ENCODE measurements around the gene ZNF425.

GRCh38 chr7:149071182-149071635 is 54.9 kb downstream of the ZNF425 start:
- TF ChIP-seq EZH2 (IDR thresholded peaks at IDR 0.05), result no peak
- no peak for TF ChIP-seq POLR2AphosphoS5 (IDR thresholded peaks at IDR 0.05; ENCODE audit: borderline replicate concordance, low read depth, low read length)
